ENCODE data around the gene FGF9.
A peak's percentile ranks its signal among the peaks of the same experiment; 100 is the strongest.

Gene FGF9

GRCh38 chr13:21675095-21675991 is 4.5 kb downstream of the FGF9 start:
- DNase-seq: peak in 2 of 3 donors; percentile 5 to 15

- no peak for DNase-seq
These were observed 5.7 kb downstream of the FGF9 start for GRCh38 chr13:21676611-21677021.

- DNase-seq: no peak
These were observed 6.3 kb downstream of the FGF9 start for GRCh38 chr13:21677075-21677623.

GRCh38 chr13:21683034-21683733 is 12.3 kb downstream of the FGF9 start:
- DNase-seq: no peak

GRCh38 chr13:21684576-21684975 is 13.7 kb downstream of the FGF9 start:
- no peak for DNase-seq

GRCh38 chr13:21685485-21686064 is 14.7 kb downstream of the FGF9 start:
- no peak for DNase-seq

- DNase-seq: no peak
These were observed 16.0 kb downstream of the FGF9 start for GRCh38 chr13:21686751-21687391.

GRCh38 chr13:21688056-21688455 is 17.2 kb downstream of the FGF9 start:
- DNase-seq: no peak

- no peak for DNase-seq
These were observed 18.2 kb downstream of the FGF9 start for GRCh38 chr13:21689097-21689496.

GRCh38 chr13:21690955-21691354 is 20.1 kb downstream of the FGF9 start:
- DNase-seq: no peak

- no peak for DNase-seq
These were observed 20.6 kb downstream of the FGF9 start for GRCh38 chr13:21691500-21691899.

- no peak for DNase-seq
These were observed 21.1 kb downstream of the FGF9 start for GRCh38 chr13:21691928-21692327.

GRCh38 chr13:21694831-21695230 is 24.0 kb downstream of the FGF9 start:
- no peak for DNase-seq

GRCh38 chr13:21695546-21695945 is 24.7 kb downstream of the FGF9 start:
- DNase-seq: no peak

GRCh38 chr13:21696865-21697448 is 26.1 kb downstream of the FGF9 start:
- no peak for DNase-seq

- no peak for DNase-seq
These were observed 28.2 kb downstream of the FGF9 start for GRCh38 chr13:21698817-21699679.

GRCh38 chr13:21701460-21701859 is 30.6 kb downstream of the FGF9 start:
- no peak for DNase-seq

GRCh38 chr13:21703846-21704245 is 33.0 kb downstream of the FGF9 start:
- DNase-seq: no peak

GRCh38 chr13:21707586-21707985 is 36.7 kb downstream of the FGF9 start:
- no peak for DNase-seq

GRCh38 chr13:21709697-21710096 is 38.8 kb downstream of the FGF9 start:
- no peak for DNase-seq

GRCh38 chr13:21710163-21710562 is 39.3 kb downstream of the FGF9 start:
- no peak for DNase-seq

GRCh38 chr13:21717817-21718216 is 46.9 kb downstream of the FGF9 start:
- DNase-seq: no peak

All from suppressor macrophage treated with lipopolysaccharide for 1 hour (primary cell).